ENCODE data around the gene TSPO.
"Not testable (repeated sequence)": the region's sequence is repeated elsewhere in the genome, so short reads cannot be mapped to it uniquely, and the experiment has no call there.

The TSPO gene

DNA sequence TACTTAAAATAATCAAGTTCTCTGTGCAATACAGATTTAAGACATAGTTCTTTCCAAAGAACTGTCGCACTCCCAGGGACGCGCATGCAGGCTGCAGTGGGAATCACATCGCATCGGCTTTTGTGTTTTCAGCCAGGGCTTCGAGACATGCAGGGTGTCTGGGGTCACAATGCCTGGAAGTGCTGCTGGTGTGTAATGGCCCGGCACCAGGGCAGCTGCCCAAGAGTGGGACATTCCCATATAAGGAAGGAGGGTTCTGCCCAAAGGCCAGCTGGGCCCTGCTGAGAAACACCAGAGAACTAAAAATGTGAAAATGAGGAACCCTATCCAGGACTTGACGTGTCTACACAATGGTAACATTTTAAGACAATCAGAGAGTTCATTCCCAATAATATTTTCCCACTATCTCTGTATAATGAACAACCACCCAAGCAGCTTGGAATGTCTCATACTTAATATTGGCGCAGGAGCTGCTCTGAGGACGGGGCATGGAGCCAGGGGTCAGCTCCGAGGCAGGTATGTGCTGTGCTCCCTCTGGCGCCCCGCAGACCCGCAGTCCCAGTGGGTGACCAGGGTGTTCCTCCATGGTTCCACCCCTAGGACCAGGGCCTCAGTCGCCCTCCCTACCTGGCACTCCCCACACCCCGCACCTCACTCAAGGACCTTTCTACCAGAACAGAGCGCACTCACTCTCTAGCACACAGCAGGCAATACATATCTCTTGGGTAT, 19.4 kb upstream of the TSPO start:
- no peak for DNase-seq

DNA sequence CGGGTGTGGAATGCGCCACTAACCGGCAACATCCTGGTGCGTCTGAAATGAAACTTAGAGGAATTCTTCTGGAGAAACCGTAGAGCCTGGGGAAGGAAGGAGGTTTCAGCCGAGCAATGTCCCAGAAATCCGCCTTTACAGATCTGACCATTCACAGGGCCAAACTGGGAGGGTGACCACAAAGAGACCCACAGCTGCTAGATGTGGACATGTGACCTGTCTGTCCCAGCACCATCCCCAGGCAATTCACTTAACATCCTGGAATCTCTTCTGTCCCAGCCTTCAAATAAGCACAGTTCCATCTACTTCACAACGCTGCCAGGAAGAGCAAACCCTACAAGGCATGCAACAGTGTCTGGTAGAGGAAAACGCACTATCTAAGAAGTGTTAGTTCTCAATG, 18.0 kb upstream of the TSPO start:
- DNase-seq: no peak

GRCh38 chr22:43134553-43134952, 16.8 kb upstream of the TSPO start:
- DNase-seq: no peak

- DNase-seq: no peak
These were observed 15.8 kb upstream of the TSPO start for GRCh38 chr22:43135565-43135964.

- DNase-seq: peak; percentile 49
These were observed 15.1 kb upstream of the TSPO start for GRCh38 chr22:43136255-43136654.

GRCh38 chr22:43136801-43137200, 14.6 kb upstream of the TSPO start:
- DNase-seq: no peak

DNA sequence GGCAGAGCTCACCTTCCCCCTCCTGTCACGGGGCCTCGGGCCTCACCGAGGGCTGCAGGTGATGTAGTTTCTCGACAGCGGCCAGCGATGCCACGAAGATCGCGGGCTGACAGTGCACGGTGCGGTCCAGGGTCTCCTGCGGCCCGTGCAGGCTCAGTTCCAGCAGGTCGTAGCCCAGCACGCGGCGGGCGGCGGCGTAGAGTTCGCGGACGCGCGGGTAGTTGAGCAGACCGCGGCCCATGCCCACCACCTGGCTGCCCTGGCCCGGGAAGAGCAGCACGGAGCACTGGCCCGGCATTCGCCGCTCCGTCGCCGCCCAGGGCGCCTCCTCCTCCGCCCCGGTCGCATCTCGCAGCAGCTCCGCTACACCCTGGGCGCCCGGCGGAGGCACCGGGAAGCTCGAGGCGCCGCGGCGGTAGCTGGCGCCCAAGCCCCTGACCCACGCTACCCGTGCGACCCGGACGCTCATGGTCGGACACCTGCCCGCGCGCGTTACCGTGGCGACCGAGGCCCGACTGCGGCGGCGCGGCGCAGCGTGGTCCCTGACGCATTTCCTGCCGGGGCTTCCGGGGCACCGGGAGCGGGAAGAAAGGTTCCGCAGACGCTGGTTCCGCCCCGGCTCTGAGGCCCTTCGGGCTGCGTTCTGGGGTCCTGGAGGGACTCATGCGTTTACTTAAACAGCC, 8.3 kb upstream of the TSPO start, which contains the start of gene MCAT:
Gene MCAT (minus strand): TSS at position 519 of the 683 bp plus-strand sequence. CDS start 50 bp downstream, at position 469.
- DNase-seq: peak; percentile 89

DNA sequence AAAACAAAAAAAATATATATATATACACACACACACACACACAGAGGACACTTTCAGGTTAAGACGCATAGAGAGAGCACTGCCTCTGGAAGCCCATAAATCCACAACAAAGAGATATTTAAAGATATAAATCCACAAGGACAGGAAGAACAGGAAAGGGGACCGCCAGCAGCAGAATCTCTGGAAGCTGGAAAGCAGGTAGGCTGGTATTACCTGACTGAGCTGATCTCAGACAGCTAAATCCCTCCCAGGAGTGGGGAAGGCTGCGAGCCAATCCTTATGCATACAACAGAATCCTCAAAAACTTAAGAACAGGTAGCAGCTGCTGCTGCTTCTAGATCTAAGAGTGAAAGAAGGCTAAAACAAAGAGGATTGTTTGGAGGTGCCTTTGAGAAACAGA, 6.4 kb upstream of the TSPO start:
- no peak for DNase-seq

DNA sequence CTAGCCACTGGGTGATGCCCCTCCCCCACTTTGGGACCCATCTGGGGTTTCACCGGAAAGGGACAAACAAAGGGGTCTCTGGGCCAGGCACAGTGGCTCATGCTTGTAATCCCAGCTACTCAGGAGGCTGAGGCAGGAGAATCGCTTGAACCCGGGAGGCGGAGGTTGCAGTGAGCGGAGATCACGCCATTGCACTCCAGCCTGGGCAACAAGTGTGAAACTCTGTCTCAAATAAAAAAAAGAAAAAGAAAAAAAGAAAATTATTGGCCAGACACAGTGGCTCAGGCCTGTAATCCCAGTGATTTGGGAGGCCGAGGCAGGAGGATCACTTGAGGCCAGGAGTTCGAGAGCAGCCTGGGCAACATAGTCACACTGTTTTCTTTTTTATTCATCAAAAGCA, 6.0 kb upstream of the TSPO start:
- not testable (repeated sequence) for DNase-seq

GRCh38 chr22:43146332-43146731, 5.0 kb upstream of the TSPO start:
- not testable (repeated sequence) for DNase-seq

GRCh38 chr22:43147821-43148220, 3.5 kb upstream of the TSPO start:
- no peak for DNase-seq

- DNase-seq: no peak
These were observed 2.8 kb upstream of the TSPO start for GRCh38 chr22:43148581-43148980.

- no peak for DNase-seq
These were observed 590 bp upstream of the TSPO start for GRCh38 chr22:43150731-43151206.

GRCh38 chr22:43152003-43152356, 621 bp downstream of the TSPO start:
- DNase-seq: peak; percentile 23

GRCh38 chr22:43152357-43153071, 1.2 kb downstream of the TSPO start:
- peak; percentile 77 for DNase-seq

DNA sequence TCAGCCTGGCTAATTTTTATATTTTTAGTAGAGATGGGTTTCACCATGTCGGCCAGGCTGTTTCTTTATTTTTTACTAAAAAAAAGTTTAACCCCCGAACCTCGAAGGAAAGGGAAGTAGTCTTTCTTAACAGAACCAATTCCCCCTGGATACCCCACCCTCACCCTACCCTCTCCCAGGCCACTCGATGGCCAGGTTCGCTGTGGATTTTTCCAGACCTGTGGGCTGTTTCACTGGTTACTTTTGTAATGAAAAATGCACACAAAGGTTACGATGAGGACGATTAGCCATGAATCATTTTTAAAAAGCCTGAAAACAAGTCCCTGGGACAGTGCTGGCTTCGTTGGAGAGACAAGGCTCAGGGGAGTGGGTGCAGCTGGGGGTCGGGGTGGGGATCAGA, 2.5 kb downstream of the TSPO start:
- DNase-seq: no peak

DNA sequence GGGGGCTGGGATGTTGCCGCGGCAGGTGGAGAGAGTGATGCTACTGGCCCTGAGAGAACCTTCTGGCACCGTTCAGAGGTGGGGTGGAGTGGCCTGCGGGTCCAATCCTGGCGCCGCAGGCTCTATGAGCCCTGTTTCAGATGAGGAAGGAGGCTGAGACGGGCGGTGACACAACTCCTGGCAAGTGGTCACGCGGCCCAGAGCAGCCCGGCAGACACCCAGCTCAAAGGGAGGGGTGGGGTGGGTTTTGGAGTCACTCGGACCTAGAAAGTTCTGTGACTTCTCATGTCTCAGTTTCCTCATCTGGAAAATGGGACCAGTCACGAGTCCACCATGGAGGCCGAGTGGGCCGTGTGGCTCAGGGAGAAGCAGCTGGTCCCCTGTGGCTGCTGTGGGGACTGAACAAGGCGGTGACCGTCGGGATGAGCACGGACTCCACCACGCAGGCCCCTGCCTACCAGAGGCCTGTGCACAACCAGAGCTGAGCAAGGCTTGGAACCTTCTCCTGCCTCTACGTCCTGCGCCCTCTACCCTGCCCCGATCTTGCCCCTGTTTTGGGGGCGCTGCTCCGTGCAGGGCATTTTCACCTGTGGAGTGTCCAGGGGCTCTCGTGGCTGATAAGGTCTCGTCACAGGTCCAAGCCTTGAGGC, 3.7 kb downstream of the TSPO start:
- DNase-seq: no peak

DNA sequence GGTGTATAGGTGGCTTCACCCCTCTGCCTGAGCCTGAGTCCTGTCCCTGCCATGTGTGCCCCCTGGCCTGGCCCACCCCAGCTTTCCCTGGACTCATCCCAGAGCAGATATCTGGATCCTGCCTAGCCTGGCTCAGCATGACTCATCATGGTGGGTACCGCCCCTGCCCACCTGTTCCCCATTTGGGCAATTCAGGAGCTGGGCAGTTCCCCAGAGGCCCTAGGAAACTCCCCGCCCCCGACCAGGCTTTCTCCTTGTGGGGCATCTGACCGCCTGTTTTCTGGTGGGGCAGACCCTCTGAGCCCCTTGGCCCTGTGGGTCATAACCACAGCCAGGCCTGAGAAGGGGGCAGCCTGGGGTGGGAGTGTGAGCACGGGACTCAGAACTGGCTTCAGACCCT, 4.4 kb downstream of the TSPO start:
- DNase-seq: no peak

DNA sequence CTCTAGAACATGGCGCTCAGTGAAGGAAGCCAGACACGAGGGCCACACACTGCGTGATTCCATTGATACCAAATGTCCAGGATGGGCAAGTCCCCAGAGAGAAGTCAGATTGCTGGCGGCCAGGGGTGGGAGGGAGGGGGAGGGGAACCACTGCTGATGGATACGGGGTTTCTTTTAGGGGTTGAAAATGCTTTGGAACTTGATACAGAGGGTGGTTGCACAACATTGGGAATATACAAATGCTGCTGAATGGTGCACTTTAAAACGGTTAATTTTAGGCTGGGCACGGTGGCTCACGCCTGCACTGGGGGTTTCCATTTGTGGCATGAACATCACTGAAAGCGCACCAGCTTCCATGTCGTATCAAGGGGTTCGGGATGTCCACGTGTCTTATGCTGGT, 5.1 kb downstream of the TSPO start:
- no peak for DNase-seq

DNA sequence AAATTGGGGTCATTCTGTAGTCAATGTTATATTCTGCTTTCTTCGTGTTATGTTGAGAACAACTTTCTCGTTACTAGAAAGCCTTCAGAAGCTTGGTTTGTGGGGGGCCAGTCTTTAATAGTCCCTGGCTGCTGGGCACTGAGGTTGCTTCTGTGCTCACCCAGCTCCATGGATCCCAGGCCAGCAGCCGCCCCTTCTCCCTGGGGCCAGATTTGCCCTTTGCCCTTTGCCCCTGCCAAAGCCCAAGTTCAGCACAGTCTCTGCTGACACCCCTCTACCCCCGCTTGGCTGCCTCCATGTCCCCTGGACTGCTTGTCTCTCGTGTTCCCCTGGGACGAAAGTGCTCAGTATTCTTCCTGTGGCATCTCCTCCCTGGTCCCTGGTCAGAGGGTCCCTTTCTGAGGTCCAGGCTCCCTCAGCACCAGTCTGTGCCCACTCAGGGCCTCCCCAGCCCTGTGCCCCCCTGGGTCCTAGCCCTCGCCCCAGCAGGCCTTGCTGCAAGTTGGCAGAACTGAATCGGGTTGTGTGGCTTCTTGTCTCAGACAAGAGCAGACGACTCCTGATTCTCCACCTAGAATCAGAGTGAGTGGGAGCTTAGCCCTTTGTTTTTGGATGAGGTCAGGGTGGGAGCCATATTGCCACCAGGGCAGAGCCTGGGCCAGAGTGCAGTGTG, 6.7 kb downstream of the TSPO start:
- DNase-seq: no peak

DNA sequence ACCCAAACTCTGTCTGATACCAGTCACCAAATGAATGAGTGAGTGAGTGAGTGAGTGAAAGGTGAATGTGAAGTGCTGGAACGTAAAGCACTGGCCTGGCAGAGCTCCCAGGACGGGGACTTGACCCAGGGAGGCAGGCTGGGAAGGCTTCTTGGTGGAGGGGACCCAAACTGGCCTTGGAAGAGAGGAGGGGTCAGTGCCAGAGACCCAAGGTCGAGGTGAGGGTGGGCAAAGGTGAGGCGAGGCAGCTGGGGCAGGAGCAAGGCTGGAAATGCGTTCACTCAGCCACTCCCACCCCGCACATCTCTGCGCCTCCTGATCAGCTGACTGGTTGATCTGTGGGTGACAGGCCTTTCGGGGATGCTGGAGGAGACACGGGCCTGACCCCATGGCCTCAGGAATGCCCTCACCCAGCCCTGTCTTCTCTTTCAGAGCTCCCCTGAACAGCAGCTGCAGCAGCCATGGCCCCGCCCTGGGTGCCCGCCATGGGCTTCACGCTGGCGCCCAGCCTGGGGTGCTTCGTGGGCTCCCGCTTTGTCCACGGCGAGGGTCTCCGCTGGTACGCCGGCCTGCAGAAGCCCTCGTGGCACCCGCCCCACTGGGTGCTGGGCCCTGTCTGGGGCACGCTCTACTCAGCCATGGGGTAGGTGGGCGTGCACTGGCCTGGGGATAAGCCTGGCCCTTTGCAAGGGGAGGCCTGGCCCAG, 7.6 kb downstream of the TSPO start:
- no peak for DNase-seq

Data from stimulated activated CD4-positive, alpha-beta T cell treated with anti-CD3 and anti-CD28 coated beads, Interleukin-15, amount 100 ng/mL, for 24 hours (primary cell).